NB4 (cell line): ENCODE data around the gene SERTAD4.
"Not testable (repeated sequence)": the region's sequence is repeated elsewhere in the genome, so short reads cannot be mapped to it uniquely, and the experiment has no call there.

ENCODE experiments used
- DNase-seq: peaks from one replicate; pipeline ENCODE4 v3.0.0; 2010; ENCODE audit warnings: low read depth
- H3K4me3 ChIP-seq: one replicate; pipeline ENCODE4 v1.5.1; 2011; ENCODE audit warnings: mild to moderate bottlenecking, low read depth, low read length, moderate library complexity
- CTCF ChIP-seq: IDR thresholded peaks from one replicate; pipeline ENCODE4 v1.5.1; 2012; ENCODE audit warnings: low read depth, low read length
- MAX ChIP-seq: IDR thresholded peaks from 2 replicates; pipeline ENCODE4 v1.6.1; 2011; ENCODE audit warnings: low read depth, low read length
- MYC ChIP-seq: IDR thresholded peaks from 2 replicates; pipeline ENCODE4 v1.6.1; 2011; ENCODE audit warnings: low read depth, low read length
- POLR2A ChIP-seq: IDR thresholded peaks from 2 replicates; pipeline ENCODE4 v1.6.1; 2011; ENCODE audit warnings: mild to moderate bottlenecking; ENCODE audit not compliant: insufficient read length; ENCODE audit errors: extremely low read depth

Gene SERTAD4

GRCh38 chr1:210232511-210233215 is at the start of gene SERTAD4:
Gene SERTAD4, plus strand, starts transcription at chr1:210232796. Its CDS starts 5,165 bp downstream, at chr1:210237961.
- no peak for DNase-seq
- H3K4me3 ChIP-seq = no peak within 1 kb of the TSS
- TF ChIP-seq MYC (no peak), CTCF (no peak), POLR2A (no peak), MAX (no peak)

- no peak overlapping the region for H3K4me3 ChIP-seq
- TF ChIP-seq MYC = no peak
- TF ChIP-seq POLR2A = no peak
- TF ChIP-seq CTCF = no peak
- no peak for TF ChIP-seq MAX
- DNase-seq = no peak
Observed at GRCh38 chr1:210185063-210185462, 47.5 kb upstream of the SERTAD4 start.

GRCh38 chr1:210187849-210188606 is 44.6 kb upstream of the SERTAD4 start:
- H3K4me3 ChIP-seq, DNase-seq: not testable (repeated sequence)

- H3K4me3 ChIP-seq = no peak overlapping the region
- TF ChIP-seq MYC (no peak), MAX (no peak), POLR2A (no peak), CTCF (no peak)
- DNase-seq = no peak
Observed at GRCh38 chr1:210189426-210189825, 43.2 kb upstream of the SERTAD4 start.

GRCh38 chr1:210195635-210196160 is 36.9 kb upstream of the SERTAD4 start:
- no peak for DNase-seq
- H3K4me3 ChIP-seq = no peak overlapping the region
- TF ChIP-seq MYC (no peak), MAX (no peak), POLR2A (no peak), CTCF (no peak)

GRCh38 chr1:210196266-210196665 is 36.3 kb upstream of the SERTAD4 start:
- not testable (repeated sequence) for H3K4me3 ChIP-seq, DNase-seq
